Spinal cord (tissue), 10 donors: ENCODE measurements around the gene MMP15. TPM values are rescaled to one million over a fixed set of nuclear protein-coding genes. Genes with fewer than 3 reads are reported as not detected.
"Not testable (repeated sequence)": the region's sequence is repeated elsewhere in the genome, so short reads cannot be mapped to it uniquely, and the experiment has no call there.

Experiments used
- DNase-seq, 6 donors: peaks; one replicate each; pipeline versions ENCODE4 v3.0.0 to v3.0.0-alpha.2; 2013 to 2015; ENCODE audit warnings: low spot score in 6 of 6, low read depth in 4 of 6
- H3K27ac ChIP-seq: one replicate; pipeline ENCODE4 v1.5.1; 2013; ENCODE audit warnings: low read depth, low read length, control low read depth
- H3K27me3 ChIP-seq: one replicate; pipeline ENCODE4 v1.6.1; 2013; ENCODE audit warnings: low read length; ENCODE audit not compliant: control insufficient read depth, insufficient read depth
- H3K36me3 ChIP-seq: one replicate; pipeline ENCODE4 v1.6.1; 2013; ENCODE audit warnings: low read length; ENCODE audit not compliant: control insufficient read depth, insufficient read depth
- H3K4me1 ChIP-seq: one replicate; pipeline ENCODE4 v1.6.1; 2013; ENCODE audit warnings: low read length; ENCODE audit not compliant: control insufficient read depth, insufficient read depth
- H3K4me3 ChIP-seq: one replicate; pipeline ENCODE4 v1.5.1; 2013; ENCODE audit warnings: low read depth, low read length, control low read depth
- H3K9me3 ChIP-seq: one replicate; pipeline ENCODE4 v1.6.1; 2013; ENCODE audit warnings: low read length; ENCODE audit not compliant: control insufficient read depth, insufficient read depth
- WGBS: methylation state at CpG from one replicate; pipeline ENCODE4 v1.1.5; 2013; ENCODE audit warnings: missing lambda C conversion rate; ENCODE audit not compliant: insufficient coverage; 5-methylcytosine and 5-hydroxymethylcytosine counted together
- polyA plus RNA-seq, 2 donors: library from polyadenylated mRNA; unstranded; fragments of 120-200 nt; gene quantifications; one replicate each; pipeline ENCODE4 v1.2.1, GENCODE V29; 2013; ENCODE audit not compliant: insufficient read length in 2 of 2
- small RNA-seq: library from RNA; depleted of rRNA; stranded (forward); fragments of <200 nt; gene quantifications from one replicate; pipeline ENCODE3, GENCODE V24; 2014; ENCODE audit warnings: low replicate concordance
- total RNA-seq, 2 donors: library from RNA; depleted of rRNA in 1 of 2; stranded (reverse); fragments of 120-200 nt in 1 of 2; fragments of >200 nt in 1 of 2; gene quantifications; one replicate each; pipeline versions ENCODE4 v1.2.3 to v1.2.4, GENCODE V29; 2013 to 2014
- donor health status: healthy.

The MMP15 gene
- total and polyA plus RNA-seq, 4 donors, result 23.2 to 51.3 (median 37.5) TPM

DNA sequence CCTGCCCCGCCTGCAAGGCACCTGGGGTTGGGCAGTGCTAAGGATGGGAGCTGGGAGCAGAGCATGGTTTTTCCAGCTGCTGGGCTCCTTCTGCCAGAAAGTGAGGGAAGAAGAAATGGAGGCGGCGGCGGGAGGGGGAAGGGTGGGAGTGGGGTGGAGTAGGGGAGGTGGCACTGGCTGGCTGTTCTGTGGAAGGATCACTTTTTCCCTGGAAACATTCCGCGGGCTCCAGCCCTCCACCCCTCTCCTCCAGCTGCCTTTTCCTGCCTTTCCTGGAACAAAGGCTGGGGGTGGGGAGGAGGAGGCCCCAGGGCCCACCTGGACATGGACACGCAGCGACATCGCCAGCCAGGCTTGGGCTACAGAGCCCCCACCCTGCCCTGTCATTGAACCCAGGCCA, 62.5 kb downstream of the MMP15 start:
- Histone ChIP-seq H3K9me3 (no peaks in the 10 kb centered on the region), H3K36me3 (no peaks in the 10 kb centered on the region), H3K4me1 (peaks cover 6% of the 10 kb centered on the region), H3K27ac (no peak overlapping the region), H3K27me3 (no peaks in the 10 kb centered on the region), H3K4me3 (no peak overlapping the region)
- no peak for DNase-seq
- 90% methylated on average over 2 of the region's 9 CpGs for WGBS

DNA sequence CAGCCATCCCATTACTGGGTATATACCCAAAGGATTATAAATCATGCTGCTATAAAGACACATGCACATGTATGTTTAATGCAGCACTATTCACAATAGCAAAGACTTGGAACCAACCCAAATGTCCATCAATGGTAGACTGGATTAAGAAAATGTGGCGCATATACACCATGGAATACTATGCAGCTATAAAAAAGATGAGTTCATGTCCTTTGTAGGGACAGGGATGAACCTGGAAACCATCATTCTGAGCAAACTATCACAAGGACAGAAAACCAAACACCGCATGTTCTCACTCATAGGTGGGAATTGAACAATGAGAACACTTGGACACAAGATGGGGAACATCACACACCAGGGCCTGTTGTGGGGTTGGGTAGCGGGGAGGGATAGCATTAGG, 64.8 kb downstream of the MMP15 start:
- H3K4me3 ChIP-seq, H3K27me3 ChIP-seq, H3K27ac ChIP-seq, DNase-seq, H3K36me3 ChIP-seq, H3K9me3 ChIP-seq: not testable (repeated sequence)
- WGBS, result no CpG with 5 or more reads among the region's 3 CpGs
- peaks cover 22% of the 10 kb centered on the region for H3K4me1 ChIP-seq

- DNase-seq, result no peak
- Histone ChIP-seq H3K9me3 (no peaks in the 10 kb centered on the region), H3K4me3 (no peak overlapping the region), H3K4me1 (peaks cover 46% of the 10 kb centered on the region), H3K36me3 (no peaks in the 10 kb centered on the region), H3K27me3 (no peaks in the 10 kb centered on the region), H3K27ac (no peak overlapping the region)
- 86% methylated on average over 2 of the region's 5 CpGs for WGBS
Measured at GRCh38 chr16:58094026-58094425, 68.5 kb downstream of the MMP15 start.

DNA sequence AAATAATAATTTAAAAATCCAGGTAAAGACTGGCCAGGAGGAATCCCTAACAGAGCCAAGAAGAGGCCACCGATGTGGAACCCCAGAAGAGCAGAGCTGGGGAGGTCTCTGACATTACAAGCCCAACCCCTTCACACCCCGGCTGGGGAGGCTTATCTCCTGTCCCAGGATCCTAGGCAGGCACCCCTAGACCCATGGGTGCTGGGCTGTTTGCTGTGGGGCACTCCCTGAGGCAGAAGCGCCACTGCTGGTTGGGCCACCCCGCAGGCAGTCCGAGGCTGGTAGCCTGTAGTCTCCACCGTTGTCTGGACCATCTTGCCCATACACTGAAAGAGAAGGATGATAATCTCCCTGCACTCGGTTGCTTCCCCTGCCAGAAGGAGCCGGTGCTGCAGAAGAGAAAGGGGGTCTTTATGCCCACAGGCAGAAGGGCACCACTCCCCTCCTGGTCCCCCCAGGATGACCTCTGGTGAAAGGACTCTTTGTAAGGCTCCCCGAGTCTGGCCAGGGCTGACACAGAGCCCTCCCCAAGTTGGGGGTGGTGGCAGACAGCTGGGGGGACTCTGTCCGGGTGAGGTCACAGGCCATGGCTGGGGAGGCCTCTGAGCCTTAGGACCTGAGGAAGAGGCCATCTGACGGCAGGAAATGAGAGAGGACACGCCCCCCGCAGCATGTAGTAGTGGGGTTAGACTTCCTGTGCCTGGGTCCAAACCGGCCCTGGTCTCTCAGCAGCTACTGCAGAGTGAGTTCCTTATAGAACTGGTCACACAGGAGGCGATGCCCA, 69.4 kb downstream of the MMP15 start:
- DNase-seq, result peak in 2 of 6 donors; percentile 24 to 40
- Histone ChIP-seq H3K4me1 (peaks cover 46% of the 10 kb centered on the region), H3K9me3 (no peaks in the 10 kb centered on the region), H3K4me3 (no peak overlapping the region), H3K36me3 (no peaks in the 10 kb centered on the region), H3K27me3 (no peaks in the 10 kb centered on the region), H3K27ac (peak overlapping the region; percentile 35)
- WGBS, result 72% methylated on average over 10 of the region's 15 CpGs

GRCh38 chr16:58095575-58095960, 70.0 kb downstream of the MMP15 start:
- not testable (repeated sequence) for H3K36me3 ChIP-seq, H3K4me3 ChIP-seq, H3K9me3 ChIP-seq, H3K27me3 ChIP-seq, DNase-seq
- Histone ChIP-seq H3K4me1 (peaks cover 46% of the 10 kb centered on the region), H3K27ac (peak overlapping the region; percentile 35)
- WGBS, result 96% methylated on average over 3 of the region's 6 CpGs

GRCh38 chr16:58096249-58096648, 70.7 kb downstream of the MMP15 start:
- WGBS, result 100% methylated on average over 1 of the region's 2 CpGs
- no peaks in the 10 kb centered on the region for H3K36me3 ChIP-seq
- DNase-seq, result no peak

More at GRCh38 chr16:58096249-58096648, 70.7 kb downstream of the MMP15 start:
- Histone ChIP-seq H3K27ac (no peak overlapping the region), H3K4me3 (no peak overlapping the region), H3K27me3 (no peaks in the 10 kb centered on the region), H3K9me3 (no peaks in the 10 kb centered on the region), H3K4me1 (peaks cover 46% of the 10 kb centered on the region)

Small RNAs within 50 kb of the gene (small RNA-seq; reads per million reads assigned to genes)
- not detected for gene RF00019

Other genes starting within 250 kb of the MMP15 start
- gene KIFC3, start 223.3 kb upstream of the MMP15 start, total RNA-seq, result 10 to 100 TPM; 24.3 to 36.4 TPM
- gene KIFC3, start 223.3 kb upstream of the MMP15 start, polyA plus RNA-seq, result 10 to 100 TPM; 53.6 to 55.7 TPM
- 1 to 10 TPM; 2.1 to 6.5 TPM for gene CNGB1, start 54.6 kb upstream of the MMP15 start, total RNA-seq
- 1 to 10 TPM; 3.3 to 5.3 TPM for gene CNGB1, start 54.6 kb upstream of the MMP15 start, polyA plus RNA-seq
- gene ZNF319, start 25.1 kb upstream of the MMP15 start, total RNA-seq, result 1 to 10 TPM; 3.7 to 4.2 TPM
- gene ZNF319, start 25.1 kb upstream of the MMP15 start, polyA plus RNA-seq, result 10 to 100 TPM; 17.3 to 18.1 TPM
- gene USB1, start 24.3 kb upstream of the MMP15 start, total RNA-seq, result 10 to 100 TPM in 1 of 2 donors, 1 to 10 TPM in 1; 9.6 to 15.0 TPM
- 10 to 100 TPM; 51.2 to 51.7 TPM for gene USB1, start 24.3 kb upstream of the MMP15 start, polyA plus RNA-seq
- 10 to 100 TPM; 84.6 to 97.1 TPM for gene CFAP20, start 103.6 kb downstream of the MMP15 start, total RNA-seq
- 100 to 1,000 TPM; 118 to 122 TPM for gene CFAP20, start 103.6 kb downstream of the MMP15 start, polyA plus RNA-seq
- gene CSNK2A2, start 172.4 kb downstream of the MMP15 start, total RNA-seq, result 10 to 100 TPM; 25.0 to 30.2 TPM
- 10 to 100 TPM; 46.8 to 56.3 TPM for gene CSNK2A2, start 172.4 kb downstream of the MMP15 start, polyA plus RNA-seq